Breast epithelium (tissue), 4 donors: ENCODE measurements around the gene HSPA4. TPM values are rescaled to one million over a fixed set of nuclear protein-coding genes. Genes with fewer than 3 reads are reported as not detected.
"Not testable (repeated sequence)": the region's sequence is repeated elsewhere in the genome, so short reads cannot be mapped to it uniquely, and the experiment has no call there.

Experiments used
- DNase-seq, 2 donors: peaks; one replicate each; pipeline ENCODE4 v3.0.0-alpha.2; 2019; ENCODE audit warnings: low spot score in 2 of 2
- H3K27ac ChIP-seq, 2 donors: fragments of 200-600 bp; sonication (generic) in 1 of 2; one replicate each; pipeline ENCODE4 v1.5.1; 2016 to 2019; ENCODE audit warnings: mild to moderate bottlenecking in 1 of 2
- H3K27me3 ChIP-seq, 2 donors: fragments of 200-600 bp; sonication (generic) in 1 of 2; one replicate each; pipeline versions ENCODE4 v1.5.1 to v1.6.0; 2017 to 2019; ENCODE audit warnings: control low read depth in 1 of 2, mild to moderate bottlenecking in 1 of 2
- H3K36me3 ChIP-seq: fragments of 200-600 bp; one replicate; pipeline ENCODE4 v1.5.1; 2019
- H3K4me1 ChIP-seq, 2 donors: fragments of 200-600 bp; sonication (generic); one replicate each; pipeline ENCODE4 v1.5.1; 2016 to 2019; ENCODE audit warnings: control low read depth in 1 of 2
- H3K4me3 ChIP-seq, 3 donors: fragments of 200-600 bp; sonication (generic); 1 replicate in 2 of 3; 2 replicates in 1 of 3; pipeline ENCODE4 v1.5.1; 2016 to 2019; ENCODE audit warnings: mild to moderate bottlenecking in 3 of 3, moderate library complexity in 2 of 3
- H3K9me3 ChIP-seq, 2 donors: fragments of 200-600 bp; sonication (generic) in 1 of 2; one replicate each; pipeline ENCODE4 v1.5.1; 2016 to 2019; ENCODE audit warnings: control low read depth in 1 of 2
- POLR2A ChIP-seq: fragments of 450-650 bp; IDR thresholded peaks from one replicate; pipeline ENCODE4 v1.6.1; 2016; ENCODE audit warnings: antibody characterized with exemption, mild to moderate bottlenecking, moderate library complexity
- POLR2AphosphoS5 ChIP-seq, 3 donors: sonication (generic); formaldehyde crosslinking; IDR thresholded peaks; one replicate each; pipeline ENCODE4 v1.6.1; 2017; ENCODE audit warnings: antibody characterized with exemption in 3 of 3
- intact Hi-C: fragments of 100-400 bp; cut with DNase I; formaldehyde crosslinking; loops from one replicate; pipeline ENCODE4 v1.15.1; 2023; ENCODE audit warnings: low total_unique reads
- total RNA-seq, 3 donors: library from RNA; depleted of rRNA; stranded (reverse); fragments of >200 nt; gene quantifications; one replicate each; pipeline ENCODE4 v1.1.0, GENCODE V29; 2016
- TF ChIP-seq, protein P1 (sequence below), 3 donors: fragments of 450-650 bp; IDR thresholded peaks; one replicate each; pipeline ENCODE4 v1.5.1; 2016 to 2017; ENCODE audit warnings: antibody characterized with exemption in 3 of 3, mild to moderate bottlenecking in 3 of 3, moderate library complexity in 3 of 3

The HSPA4 gene
- total RNA-seq, 3 donors from 2014 or later: 45.6 to 67.2 (median 55.4) TPM

DNA sequence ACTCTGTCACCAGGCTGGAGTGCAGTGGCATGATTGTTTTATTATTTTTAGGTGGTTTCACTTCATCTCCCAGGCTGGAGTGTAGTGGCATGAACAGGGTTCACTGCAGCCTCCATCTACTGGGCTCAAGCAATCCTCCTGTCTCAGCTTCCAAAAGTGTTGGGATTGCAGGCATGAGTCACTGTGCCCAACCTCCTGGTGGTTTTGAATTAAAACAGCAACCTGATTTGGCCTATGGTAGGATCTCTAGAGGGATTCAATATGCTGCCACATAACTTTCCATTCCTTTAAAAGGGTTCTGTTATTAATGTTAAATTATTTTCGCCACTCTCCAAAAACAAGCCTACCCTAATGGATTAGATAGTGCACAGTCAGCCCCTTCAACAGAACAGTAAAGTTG lies 9.9 kb upstream of the HSPA4 start:
- no peaks in the 10 kb centered on the region for H3K36me3 ChIP-seq
- intact Hi-C loops: no loop called here
- H3K4me3 ChIP-seq: no peak overlapping the region
- DNase-seq: no peak
- no peaks in the 10 kb centered on the region for H3K4me1 ChIP-seq
- no peaks in the 10 kb centered on the region for H3K27me3 ChIP-seq
- TF ChIP-seq POLR2A (no peak), POLR2AphosphoS5 (IDR thresholded peaks at IDR 0.05) (no peak)
- TF ChIP-seq, protein P1, sequence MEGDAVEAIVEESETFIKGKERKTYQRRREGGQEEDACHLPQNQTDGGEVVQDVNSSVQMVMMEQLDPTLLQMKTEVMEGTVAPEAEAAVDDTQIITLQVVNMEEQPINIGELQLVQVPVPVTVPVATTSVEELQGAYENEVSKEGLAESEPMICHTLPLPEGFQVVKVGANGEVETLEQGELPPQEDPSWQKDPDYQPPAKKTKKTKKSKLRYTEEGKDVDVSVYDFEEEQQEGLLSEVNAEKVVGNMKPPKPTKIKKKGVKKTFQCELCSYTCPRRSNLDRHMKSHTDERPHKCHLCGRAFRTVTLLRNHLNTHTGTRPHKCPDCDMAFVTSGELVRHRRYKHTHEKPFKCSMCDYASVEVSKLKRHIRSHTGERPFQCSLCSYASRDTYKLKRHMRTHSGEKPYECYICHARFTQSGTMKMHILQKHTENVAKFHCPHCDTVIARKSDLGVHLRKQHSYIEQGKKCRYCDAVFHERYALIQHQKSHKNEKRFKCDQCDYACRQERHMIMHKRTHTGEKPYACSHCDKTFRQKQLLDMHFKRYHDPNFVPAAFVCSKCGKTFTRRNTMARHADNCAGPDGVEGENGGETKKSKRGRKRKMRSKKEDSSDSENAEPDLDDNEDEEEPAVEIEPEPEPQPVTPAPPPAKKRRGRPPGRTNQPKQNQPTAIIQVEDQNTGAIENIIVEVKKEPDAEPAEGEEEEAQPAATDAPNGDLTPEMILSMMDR (IDR thresholded peaks at IDR 0.05): no peak
- no peak overlapping the region for H3K27ac ChIP-seq
- no peaks in the 10 kb centered on the region for H3K9me3 ChIP-seq

DNA sequence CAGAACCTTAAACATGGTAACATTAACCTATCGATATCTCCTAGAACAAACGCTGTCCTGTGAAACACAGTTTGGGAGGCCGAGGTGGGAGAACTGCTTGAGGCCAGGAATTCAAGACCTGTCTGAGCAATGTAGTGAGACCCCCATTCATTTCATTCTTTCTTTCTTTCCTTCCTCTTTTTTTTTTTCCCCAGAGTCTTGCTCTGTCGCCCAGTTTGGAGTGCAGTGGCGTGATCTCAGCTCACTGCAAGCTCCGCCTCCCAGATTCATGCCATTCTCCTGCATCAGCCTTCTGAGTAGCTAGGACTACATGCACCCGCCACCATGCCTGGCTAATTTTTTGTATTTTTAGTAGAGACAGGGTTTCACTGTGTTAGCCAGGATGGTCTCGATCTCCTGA lies 5.3 kb upstream of the HSPA4 start:
- DNase-seq, H3K27ac ChIP-seq, H3K9me3 ChIP-seq, H3K4me3 ChIP-seq, H3K36me3 ChIP-seq, H3K27me3 ChIP-seq, H3K4me1 ChIP-seq, intact Hi-C loops: not testable (repeated sequence)

DNA sequence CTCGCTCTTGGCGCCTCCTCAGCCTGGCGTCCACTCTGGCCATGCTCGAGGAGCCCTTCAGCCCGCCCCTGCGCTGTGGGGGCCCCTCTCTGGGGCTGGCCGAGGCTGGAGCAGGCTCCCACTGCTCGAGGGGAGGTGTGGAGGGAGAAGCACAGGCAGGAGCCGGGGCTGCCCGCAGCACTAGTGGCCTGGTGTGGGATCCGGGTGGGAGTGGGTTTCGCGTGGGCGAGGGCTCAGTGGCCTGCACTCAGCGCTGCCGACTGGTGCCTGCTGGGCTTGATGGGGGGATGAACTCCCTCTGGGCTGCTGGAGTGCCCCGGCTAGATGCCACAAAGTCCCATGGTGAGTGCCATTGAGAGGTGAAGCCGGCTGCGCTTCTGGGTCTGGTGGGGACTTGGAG lies 4.4 kb upstream of the HSPA4 start:
- no peaks in the 10 kb centered on the region for H3K36me3 ChIP-seq
- H3K4me1 ChIP-seq: peaks cover 0 to 4% of the 10 kb centered on the region in 2 donors
- intact Hi-C loops: no loop called here
- H3K9me3 ChIP-seq: no peaks in the 10 kb centered on the region
- TF ChIP-seq, protein P1 (IDR thresholded peaks at IDR 0.05): no peak
- TF ChIP-seq POLR2AphosphoS5 (IDR thresholded peaks at IDR 0.05) (no peak), POLR2A (no peak)
- H3K27me3 ChIP-seq: no peaks in the 10 kb centered on the region
- H3K4me3 ChIP-seq: no peak overlapping the region
- H3K27ac ChIP-seq: no peak overlapping the region
- DNase-seq: no peak

DNA sequence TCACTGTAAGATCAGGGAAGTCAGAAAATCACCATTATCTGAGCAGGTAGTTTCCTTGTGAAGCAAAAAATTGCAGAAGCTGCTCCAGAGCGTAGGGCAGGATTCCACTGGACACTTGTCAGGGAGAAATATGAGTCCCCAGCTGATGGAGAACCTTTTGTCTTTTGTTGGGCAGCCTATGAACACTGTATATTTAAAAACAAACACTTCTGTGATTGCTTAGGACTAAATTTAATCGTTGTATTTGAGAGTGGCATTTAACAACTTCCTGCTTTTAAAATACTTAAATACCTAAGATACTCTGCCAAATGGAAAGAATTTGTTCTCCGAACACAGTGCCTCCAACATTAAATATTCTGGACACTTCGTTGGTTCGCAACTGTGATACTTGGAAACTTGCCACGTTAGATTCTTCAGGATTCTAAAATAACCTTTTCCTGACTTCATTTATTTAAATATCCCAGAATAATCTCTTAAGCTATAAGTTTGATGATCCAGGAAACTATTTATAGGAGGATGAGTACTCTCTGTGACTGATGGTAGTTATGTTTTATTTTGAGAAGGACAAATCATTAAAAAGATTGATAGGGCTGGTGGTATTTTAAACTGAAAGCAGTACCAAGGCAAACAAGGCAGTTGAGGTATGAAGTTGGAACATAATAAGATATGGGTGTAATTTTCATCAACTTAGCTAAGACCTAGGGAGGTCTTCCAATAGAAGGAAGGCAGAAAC lies 2.7 kb upstream of the HSPA4 start:
- H3K27me3 ChIP-seq: no peaks in the 10 kb centered on the region
- no peak overlapping the region for H3K4me3 ChIP-seq
- TF ChIP-seq, protein P1 (IDR thresholded peaks at IDR 0.05): no peak
- TF ChIP-seq POLR2AphosphoS5 (IDR thresholded peaks at IDR 0.05): no peak
- no peak for TF ChIP-seq POLR2A
- peaks cover 0 to 10% of the 10 kb centered on the region in 2 donors for H3K4me1 ChIP-seq
- DNase-seq: no peak
- H3K27ac ChIP-seq: peak overlapping the region; percentile 7 to 32
- no peaks in the 10 kb centered on the region for H3K9me3 ChIP-seq
- intact Hi-C loops: no loop called here
- H3K36me3 ChIP-seq: no peaks in the 10 kb centered on the region

DNA sequence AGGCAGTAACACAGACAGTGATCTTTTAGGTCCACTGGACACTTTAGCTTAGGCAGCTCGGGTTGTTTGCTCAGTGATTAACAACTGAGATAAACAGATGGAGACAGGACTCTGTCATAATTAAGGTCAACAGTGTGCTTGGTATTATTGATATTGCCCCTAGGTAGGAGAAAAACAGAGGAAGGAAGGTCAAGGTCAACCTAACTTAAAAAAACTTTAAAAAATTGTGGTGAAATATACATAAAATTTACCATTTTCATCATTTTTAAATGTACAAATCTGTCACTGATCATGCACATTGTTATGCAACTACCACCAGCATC lies 2.1 kb upstream of the HSPA4 start:
- Histone ChIP-seq H3K27me3 (no peaks in the 10 kb centered on the region), H3K4me3 (no peak overlapping the region), H3K9me3 (no peaks in the 10 kb centered on the region), H3K27ac (peak overlapping the region; percentile 7 to 32), H3K36me3 (no peaks in the 10 kb centered on the region), H3K4me1 (peaks cover 0 to 10% of the 10 kb centered on the region in 2 donors)
- no peak for TF ChIP-seq POLR2A
- TF ChIP-seq POLR2AphosphoS5 (IDR thresholded peaks at IDR 0.05): peak in 1 of 3 donors; percentile 27
- no peak for DNase-seq
- intact Hi-C loops: no loop called here

DNA sequence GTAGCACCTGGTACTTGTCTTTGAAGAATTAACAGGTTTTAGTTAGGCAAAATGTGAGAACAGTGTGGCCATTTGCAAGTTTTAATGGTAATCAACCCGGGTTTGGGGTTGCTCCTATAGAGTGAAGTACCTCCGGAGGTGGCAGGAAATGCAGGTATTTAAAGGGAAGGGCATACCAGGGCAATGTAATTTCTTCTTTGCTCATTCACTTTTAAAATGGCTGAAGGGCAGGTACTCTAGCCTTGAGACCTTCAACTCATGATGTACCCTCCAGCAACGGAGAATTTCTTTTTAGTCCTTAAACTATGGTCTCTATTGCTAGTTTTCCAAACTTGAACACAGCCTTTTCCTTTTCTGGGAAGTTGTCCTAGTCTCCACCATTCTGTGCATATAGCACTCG lies 1.3 kb upstream of the HSPA4 start:
- intact Hi-C loops: no loop called here
- H3K27me3 ChIP-seq: no peaks in the 10 kb centered on the region
- H3K9me3 ChIP-seq: no peaks in the 10 kb centered on the region
- H3K4me1 ChIP-seq: peaks cover 0 to 10% of the 10 kb centered on the region in 2 donors
- no peaks in the 10 kb centered on the region for H3K36me3 ChIP-seq
- peak overlapping the region in 1 of 3 donors; percentile 97 for H3K4me3 ChIP-seq
- no peak for DNase-seq
- H3K27ac ChIP-seq: peak overlapping the region; percentile 98 to 99
- no peak for TF ChIP-seq POLR2AphosphoS5 (IDR thresholded peaks at IDR 0.05)
- no peak for TF ChIP-seq POLR2A
- TF ChIP-seq, protein P1 (IDR thresholded peaks at IDR 0.05): no peak
